ENCODE measurements around the gene TBC1D19. TPM values are rescaled to one million over a fixed set of nuclear protein-coding genes. Genes with fewer than 3 reads are reported as not detected.

TBC1D19 gene
- total and polyA plus RNA-seq, 2 experiments from 2014 or later: 7.9 to 21.9 TPM

DNA sequence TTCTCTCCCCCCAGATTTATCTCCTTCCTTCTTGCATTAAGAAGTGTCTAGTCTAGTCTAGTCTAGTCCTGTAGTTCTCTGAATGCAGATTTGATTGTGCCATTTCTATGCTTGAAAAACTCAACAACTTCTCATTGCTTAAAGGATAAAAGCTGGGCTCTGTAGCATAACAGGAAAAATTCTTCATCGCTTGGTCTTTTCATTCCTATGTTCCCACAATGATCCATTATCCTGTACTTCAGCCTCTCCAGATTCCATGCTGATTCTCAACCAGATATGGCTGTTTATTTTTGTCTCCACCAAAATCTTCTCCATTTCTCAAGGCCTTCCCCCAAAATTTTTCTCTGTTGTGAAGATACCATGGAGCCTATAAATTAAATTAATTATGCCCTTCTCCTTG, 173.9 kb downstream of the TBC1D19 start:
- Histone ChIP-seq H3K4me2 (no peak overlapping the region), H3K27ac (no peak overlapping the region)
- WGBS (ENCODE audit: low lambda C conversion rate, missing lambda C conversion rate): 92% methylated on average over 1 of the region's 1 CpG

DNA sequence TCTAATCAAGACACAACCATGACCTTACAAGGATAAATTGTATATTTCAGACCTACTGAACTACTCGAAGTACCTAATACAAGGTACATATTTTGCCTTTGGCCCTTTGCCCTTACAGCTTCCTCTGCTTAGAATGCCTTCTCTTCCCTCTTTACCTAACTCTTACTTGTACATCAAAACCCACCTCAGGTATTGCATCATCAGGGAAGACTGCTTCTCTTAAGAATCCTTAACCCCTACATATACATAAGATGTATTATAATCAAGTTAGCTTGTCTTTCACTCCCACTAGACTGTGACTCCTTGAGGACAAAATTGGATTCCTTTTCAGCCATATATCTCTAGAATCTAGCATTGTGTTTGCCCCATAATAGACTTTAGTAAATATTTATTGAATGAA, 175.0 kb downstream of the TBC1D19 start:
- no peaks in the 10 kb centered on the region for H3K27me3 ChIP-seq
- WGBS (ENCODE audit: low lambda C conversion rate, missing lambda C conversion rate): 100% methylated on average over 1 of the region's 1 CpG
- no peak overlapping the region for H2AFZ ChIP-seq
- DNase-seq (ENCODE audit: low spot score): no peak
- no peaks in the 10 kb centered on the region for H3K9me2 ChIP-seq (replicated peaks; ENCODE audit: insufficient read depth)
- H3K27ac ChIP-seq: no peak overlapping the region
- no peaks in the 10 kb centered on the region for H3K79me2 ChIP-seq
- H3K9me3 ChIP-seq (ENCODE audit: low read depth): no peaks in the 10 kb centered on the region
- no peaks in the 10 kb centered on the region for H3K4me1 ChIP-seq (ENCODE audit: insufficient read depth)
- no peak for TF ChIP-seq EZH2 (IDR thresholded peaks at IDR 0.05; ENCODE audit: borderline replicate concordance)
- no peak for TF ChIP-seq EZH2phosphoT487 (IDR thresholded peaks at IDR 0.05; ENCODE audit: low read depth, severe bottlenecking, unreplicated experiment)
- TF ChIP-seq, protein P1, sequence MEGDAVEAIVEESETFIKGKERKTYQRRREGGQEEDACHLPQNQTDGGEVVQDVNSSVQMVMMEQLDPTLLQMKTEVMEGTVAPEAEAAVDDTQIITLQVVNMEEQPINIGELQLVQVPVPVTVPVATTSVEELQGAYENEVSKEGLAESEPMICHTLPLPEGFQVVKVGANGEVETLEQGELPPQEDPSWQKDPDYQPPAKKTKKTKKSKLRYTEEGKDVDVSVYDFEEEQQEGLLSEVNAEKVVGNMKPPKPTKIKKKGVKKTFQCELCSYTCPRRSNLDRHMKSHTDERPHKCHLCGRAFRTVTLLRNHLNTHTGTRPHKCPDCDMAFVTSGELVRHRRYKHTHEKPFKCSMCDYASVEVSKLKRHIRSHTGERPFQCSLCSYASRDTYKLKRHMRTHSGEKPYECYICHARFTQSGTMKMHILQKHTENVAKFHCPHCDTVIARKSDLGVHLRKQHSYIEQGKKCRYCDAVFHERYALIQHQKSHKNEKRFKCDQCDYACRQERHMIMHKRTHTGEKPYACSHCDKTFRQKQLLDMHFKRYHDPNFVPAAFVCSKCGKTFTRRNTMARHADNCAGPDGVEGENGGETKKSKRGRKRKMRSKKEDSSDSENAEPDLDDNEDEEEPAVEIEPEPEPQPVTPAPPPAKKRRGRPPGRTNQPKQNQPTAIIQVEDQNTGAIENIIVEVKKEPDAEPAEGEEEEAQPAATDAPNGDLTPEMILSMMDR (IDR thresholded peaks at IDR 0.05; ENCODE audit: poor library complexity): no peak
- no peak overlapping the region for H3K4me3 ChIP-seq
- H4K20me1 ChIP-seq (ENCODE audit: insufficient read depth, poor library complexity, severe bottlenecking): no peaks in the 10 kb centered on the region
- no peaks in the 10 kb centered on the region for H3K36me3 ChIP-seq (replicated peaks; ENCODE audit: insufficient read depth, low read depth)
- H3K4me2 ChIP-seq: no peak overlapping the region

More for the DNA sequence above, 173.9 kb downstream of the TBC1D19 start:
- H2AFZ ChIP-seq: no peak overlapping the region
- no peaks in the 10 kb centered on the region for H3K36me3 ChIP-seq (replicated peaks; ENCODE audit: insufficient read depth, low read depth)
- no peaks in the 10 kb centered on the region for H3K9me2 ChIP-seq (replicated peaks; ENCODE audit: insufficient read depth)
- TF ChIP-seq, protein P1 (IDR thresholded peaks at IDR 0.05; ENCODE audit: poor library complexity): no peak
- TF ChIP-seq EZH2 (IDR thresholded peaks at IDR 0.05; ENCODE audit: borderline replicate concordance) (no peak), EZH2phosphoT487 (IDR thresholded peaks at IDR 0.05; ENCODE audit: low read depth, severe bottlenecking, unreplicated experiment) (no peak)
- H3K4me3 ChIP-seq: no peak overlapping the region
- H3K9me3 ChIP-seq (ENCODE audit: low read depth): no peaks in the 10 kb centered on the region
- H3K27me3 ChIP-seq: no peaks in the 10 kb centered on the region
- H3K79me2 ChIP-seq: no peaks in the 10 kb centered on the region
- DNase-seq (ENCODE audit: low spot score): no peak
- no peaks in the 10 kb centered on the region for H4K20me1 ChIP-seq (ENCODE audit: insufficient read depth, poor library complexity, severe bottlenecking)
- H3K4me1 ChIP-seq (ENCODE audit: insufficient read depth): no peaks in the 10 kb centered on the region

DNA sequence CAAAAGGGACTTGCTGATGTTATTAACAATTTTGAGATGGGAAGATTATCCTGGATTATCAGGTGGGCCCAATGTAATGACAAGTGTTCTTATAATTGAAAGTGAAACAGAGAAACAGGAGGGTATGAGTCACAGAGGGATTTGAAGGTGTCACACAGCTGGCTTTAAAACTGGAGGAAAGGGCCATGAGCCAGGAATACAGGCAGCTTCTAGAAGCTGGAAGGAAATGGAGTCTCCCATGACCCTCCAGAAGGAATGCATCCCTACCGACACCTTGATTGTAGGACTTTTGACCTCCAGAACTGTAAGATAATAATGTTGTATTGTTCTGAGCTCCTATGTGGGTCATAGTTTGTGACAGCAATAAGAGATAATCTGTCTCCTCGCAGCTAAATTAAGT, 178.8 kb downstream of the TBC1D19 start:
- no peaks in the 10 kb centered on the region for H3K27me3 ChIP-seq
- DNase-seq (ENCODE audit: low spot score): no peak
- no peak for TF ChIP-seq EZH2phosphoT487 (IDR thresholded peaks at IDR 0.05; ENCODE audit: low read depth, severe bottlenecking, unreplicated experiment)
- no peak for TF ChIP-seq EZH2 (IDR thresholded peaks at IDR 0.05; ENCODE audit: borderline replicate concordance)
- TF ChIP-seq, protein P1 (IDR thresholded peaks at IDR 0.05; ENCODE audit: poor library complexity): no peak
- no peaks in the 10 kb centered on the region for H3K9me3 ChIP-seq (ENCODE audit: low read depth)
- H3K79me2 ChIP-seq: no peaks in the 10 kb centered on the region
- no peak overlapping the region for H3K27ac ChIP-seq
- no peaks in the 10 kb centered on the region for H4K20me1 ChIP-seq (ENCODE audit: insufficient read depth, poor library complexity, severe bottlenecking)
- no peak overlapping the region for H3K4me3 ChIP-seq
- WGBS (ENCODE audit: low lambda C conversion rate, missing lambda C conversion rate): 80% methylated on average over 2 of the region's 2 CpGs
- H3K4me1 ChIP-seq (ENCODE audit: insufficient read depth): no peaks in the 10 kb centered on the region
- no peak overlapping the region for H2AFZ ChIP-seq
- H3K9me2 ChIP-seq (replicated peaks; ENCODE audit: insufficient read depth): no peaks in the 10 kb centered on the region
- no peaks in the 10 kb centered on the region for H3K36me3 ChIP-seq (replicated peaks; ENCODE audit: insufficient read depth, low read depth)
- no peak overlapping the region for H3K4me2 ChIP-seq

DNA sequence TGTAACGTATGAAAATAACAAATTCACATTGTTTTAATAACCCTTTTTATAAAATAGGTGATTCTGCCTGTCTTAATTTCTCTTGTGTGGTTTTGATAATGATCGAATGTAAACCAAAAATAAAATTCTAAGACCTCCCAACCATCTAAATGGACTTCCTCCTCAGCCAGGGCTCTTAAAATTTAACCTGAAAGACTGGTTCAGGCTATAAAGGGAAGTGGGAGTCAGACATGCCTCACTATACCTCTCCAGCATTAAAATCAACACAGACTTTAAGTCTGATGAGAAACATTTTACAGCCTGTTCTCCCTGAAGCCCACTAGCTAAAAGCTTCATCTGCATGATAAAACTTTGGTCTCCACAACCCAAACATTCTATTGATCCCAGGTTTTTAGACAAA, 179.2 kb downstream of the TBC1D19 start:
- Histone ChIP-seq H3K79me2 (no peaks in the 10 kb centered on the region), H3K4me3 (no peak overlapping the region), H3K27ac (no peak overlapping the region), H3K36me3 (replicated peaks; ENCODE audit: insufficient read depth, low read depth) (no peaks in the 10 kb centered on the region), H3K4me2 (no peak overlapping the region), H3K9me2 (replicated peaks; ENCODE audit: insufficient read depth) (no peaks in the 10 kb centered on the region), H3K4me1 (ENCODE audit: insufficient read depth) (no peaks in the 10 kb centered on the region), H4K20me1 (ENCODE audit: insufficient read depth, poor library complexity, severe bottlenecking) (no peaks in the 10 kb centered on the region), H3K27me3 (no peaks in the 10 kb centered on the region), H3K9me3 (ENCODE audit: low read depth) (no peaks in the 10 kb centered on the region), H2AFZ (no peak overlapping the region)
- WGBS (ENCODE audit: low lambda C conversion rate, missing lambda C conversion rate): 87% methylated on average over 2 of the region's 2 CpGs
- TF ChIP-seq, protein P1 (IDR thresholded peaks at IDR 0.05; ENCODE audit: poor library complexity): no peak
- TF ChIP-seq EZH2 (IDR thresholded peaks at IDR 0.05; ENCODE audit: borderline replicate concordance) (no peak), EZH2phosphoT487 (IDR thresholded peaks at IDR 0.05; ENCODE audit: low read depth, severe bottlenecking, unreplicated experiment) (no peak)
- DNase-seq (ENCODE audit: low spot score): no peak

Measured in hepatocyte (in vitro differentiated cells).